Mucosa of descending colon (tissue), 3 donors: ENCODE data around the gene FBXO45. TPM values are rescaled to one million over a fixed set of nuclear protein-coding genes. Genes with fewer than 3 reads are reported as not detected.
"Not testable (repeated sequence)": the region's sequence is repeated elsewhere in the genome, so short reads cannot be mapped to it uniquely, and the experiment has no call there.

Source experiments
- ATAC-seq: fragments of 200-7000 bp; cut with Tn5 transposase; one replicate; pipeline ENCODE4 v1.9.1; 2020; ENCODE audit warnings: mild to moderate bottlenecking, moderate library complexity
- DNase-seq, 3 donors: peaks; one replicate each; pipeline ENCODE4 v3.0.0-alpha.2; 2020
- H3K36me3 ChIP-seq: fragments of 200-600 bp; one replicate; pipeline ENCODE4 v1.8.0; 2021; ENCODE audit warnings: low read depth, mild to moderate bottlenecking
- H3K4me1 ChIP-seq: fragments of 200-600 bp; one replicate; pipeline ENCODE4 v1.8.0; 2021; ENCODE audit warnings: low read depth, mild to moderate bottlenecking
- H3K4me3 ChIP-seq: fragments of 200-600 bp; one replicate; pipeline ENCODE4 v1.8.0; 2021; ENCODE audit warnings: mild to moderate bottlenecking
- H3K9me3 ChIP-seq: fragments of 200-600 bp; one replicate; pipeline ENCODE4 v1.8.0; 2021; ENCODE audit warnings: mild to moderate bottlenecking
- CTCF ChIP-seq: fragments of 200-600 bp; IDR thresholded peaks from one replicate; pipeline ENCODE4 v1.8.0; 2022; ENCODE audit warnings: antibody characterized with exemption, mild to moderate bottlenecking
- intact Hi-C, 2 donors: fragments of 100-400 bp; cut with DNase I in 1 of 2; cut with micrococcal nuclease in 1 of 2; formaldehyde crosslinking; loops; one replicate each; pipeline versions ENCODE4 v1.11.0 to v1.11.1; 2022; cut with DNase I, micrococcal nuclease
- total RNA-seq, 3 donors: library from RNA; stranded (reverse); fragmentation: NEBNext Ultra II Directional in 2 of 3; extraction: Animal tissue kit (Norgen Biotek cat#: 25700) in 2 of 3; gene quantifications; one replicate each; pipeline versions ENCODE4 v1.2.1 to v1.2.4, GENCODE V29; 2021 to 2023
- donor health status: DM: no; HTN: no; CAD: no; lungs with moderate emphysema.
- donor health status: DM: no; HTN: no; CAD: no.
- donor health status: DM: no; HTN: yes; CAD: no.

FBXO45 gene
- total RNA-seq, 3 donors from 2014 or later: 7.5 to 12.7 (median 9.9) TPM

- no peak for TF ChIP-seq CTCF
Measured at GRCh38 chr3:196590279-196590678, 21.8 kb downstream of the FBXO45 start.

DNA sequence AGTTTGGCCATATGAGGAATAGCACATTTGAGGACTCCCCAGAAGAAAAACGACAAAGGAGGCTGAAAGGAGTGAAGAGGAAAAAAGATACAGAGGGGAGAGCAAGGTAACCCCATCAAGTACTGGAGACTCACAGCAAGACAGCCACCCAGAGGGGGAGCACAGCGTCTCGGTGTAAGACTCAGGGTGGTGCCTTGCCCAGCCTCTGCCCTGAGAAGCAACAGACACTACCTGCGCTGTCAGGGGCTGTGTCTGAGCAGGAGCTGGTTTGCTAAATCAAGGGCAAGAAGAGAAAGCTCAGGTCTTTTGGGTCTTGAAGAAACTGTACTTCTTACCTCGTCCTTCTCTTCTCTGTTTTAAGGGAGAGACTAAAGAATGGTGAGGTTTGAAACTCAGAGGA lies 27.9 kb downstream of the FBXO45 start:
- no peak overlapping the region for H3K4me3 ChIP-seq
- ATAC-seq: no peak
- H3K36me3 ChIP-seq: no peaks in the 10 kb centered on the region
- no peaks in the 10 kb centered on the region for H3K9me3 ChIP-seq
- no peaks in the 10 kb centered on the region for H3K4me1 ChIP-seq
- intact Hi-C loops: no loop called here
- TF ChIP-seq CTCF: no peak
- DNase-seq: no peak

More at GRCh38 chr3:196590279-196590678, 21.8 kb downstream of the FBXO45 start:
- Histone ChIP-seq H3K4me1 (no peaks in the 10 kb centered on the region), H3K36me3 (no peaks in the 10 kb centered on the region), H3K9me3 (no peaks in the 10 kb centered on the region), H3K4me3 (no peak overlapping the region)
- intact Hi-C loops: no loop called here
- ATAC-seq (no peak), DNase-seq (no peak)

GRCh38 chr3:196597971-196598733 lies 29.7 kb downstream of the FBXO45 start:
- DNase-seq, intact Hi-C loops, ATAC-seq, H3K36me3 ChIP-seq, H3K4me1 ChIP-seq, H3K4me3 ChIP-seq, H3K9me3 ChIP-seq: not testable (repeated sequence)

DNA sequence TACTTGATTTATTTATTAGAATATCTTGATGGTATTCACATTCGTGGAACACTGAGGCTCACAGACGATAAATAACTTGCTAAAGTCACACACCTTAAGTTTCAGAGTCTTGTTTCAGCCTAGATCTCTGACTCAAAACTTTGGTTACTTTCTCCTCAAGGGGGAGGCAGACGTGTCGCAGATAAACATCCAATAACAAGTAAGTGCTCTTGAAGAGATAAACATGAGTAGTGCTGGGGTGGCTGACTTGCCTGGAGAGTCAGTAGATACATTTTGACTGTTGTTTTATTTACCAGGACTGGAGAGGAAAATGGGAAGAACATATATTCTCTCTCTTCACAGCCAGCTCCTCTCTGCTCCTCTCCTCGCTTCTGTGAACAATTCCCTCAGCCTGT lies 31.3 kb downstream of the FBXO45 start:
- ATAC-seq (no peak), DNase-seq (no peak)
- Histone ChIP-seq H3K9me3 (no peaks in the 10 kb centered on the region), H3K36me3 (no peaks in the 10 kb centered on the region), H3K4me1 (no peaks in the 10 kb centered on the region), H3K4me3 (no peak overlapping the region)
- no peak for TF ChIP-seq CTCF
- intact Hi-C loops: no loop called here

DNA sequence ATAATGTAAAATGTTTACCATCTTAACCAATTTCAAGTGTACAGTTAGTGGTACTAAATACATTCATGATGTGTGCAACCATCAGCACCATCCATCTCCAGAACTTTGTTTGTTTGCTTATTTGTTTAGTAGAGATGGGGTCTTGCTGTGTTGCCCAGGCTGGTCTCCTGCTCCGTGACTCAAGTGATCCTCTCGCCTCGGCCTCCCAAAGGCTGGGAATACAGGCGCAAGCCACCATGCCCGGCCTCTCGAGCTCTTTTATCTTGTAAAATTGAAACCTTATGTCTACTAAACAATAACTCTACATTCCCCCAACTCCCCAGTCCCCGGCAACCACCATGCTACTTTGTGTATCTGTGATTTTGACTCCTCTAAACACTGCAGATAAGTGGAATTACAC lies 31.9 kb downstream of the FBXO45 start:
- no peak for TF ChIP-seq CTCF
- DNase-seq (no peak), ATAC-seq (no peak)
- H3K9me3 ChIP-seq: no peaks in the 10 kb centered on the region
- no peaks in the 10 kb centered on the region for H3K36me3 ChIP-seq
- intact Hi-C loops: no loop called here
- no peak overlapping the region for H3K4me3 ChIP-seq
- no peaks in the 10 kb centered on the region for H3K4me1 ChIP-seq

- Histone ChIP-seq H3K4me3 (no peak overlapping the region), H3K9me3 (no peaks in the 10 kb centered on the region), H3K4me1 (no peaks in the 10 kb centered on the region), H3K36me3 (no peaks in the 10 kb centered on the region)
- no peak for DNase-seq
- intact Hi-C loops: no loop called here
- ATAC-seq: no peak
- TF ChIP-seq CTCF: no peak
Measured at GRCh38 chr3:196602673-196603072, 34.2 kb downstream of the FBXO45 start.
